Mesenchymal stem cell (in vitro differentiated cells and primary cell): ENCODE data around the gene ACVR2A.

ENCODE experiments used
- DNase-seq: peaks from one replicate; pipeline ENCODE4 v3.0.0-alpha.2; 2013
- H2AFZ ChIP-seq: one replicate; pipeline ENCODE4 v1.6.1; 2013; ENCODE audit warnings: low read depth, mild to moderate bottlenecking, control low read depth, inconsistent platforms, low read length, moderate library complexity
- H2AK5ac ChIP-seq: 2 replicates; pipeline ENCODE4 v1.6.1; 2013; ENCODE audit warnings: low read length, moderate library complexity, mild to moderate bottlenecking, inconsistent platforms; ENCODE audit not compliant: severe bottlenecking
- H2BK120ac ChIP-seq: one replicate; pipeline ENCODE4 v1.6.1; 2013; ENCODE audit warnings: low read depth, mild to moderate bottlenecking, inconsistent platforms, low read length, moderate library complexity
- H2BK12ac ChIP-seq, 2 experiments: one replicate each; pipeline ENCODE4 v1.6.1; 2013; ENCODE audit warnings: inconsistent platforms in 2 of 2, low read length in 2 of 2, mild to moderate bottlenecking in 2 of 2, moderate library complexity in 2 of 2, control low read depth in 1 of 2
- H2BK15ac ChIP-seq: one replicate; pipeline ENCODE4 v1.6.1; 2013; ENCODE audit warnings: mild to moderate bottlenecking, low read depth, inconsistent platforms; ENCODE audit not compliant: poor library complexity, severe bottlenecking
- H2BK5ac ChIP-seq: 2 replicates; pipeline ENCODE4 v1.6.1; 2013; ENCODE audit warnings: low read depth, mild to moderate bottlenecking, low read length, control low read depth, inconsistent platforms; ENCODE audit not compliant: poor library complexity, severe bottlenecking
- H3K14ac ChIP-seq, 2 experiments: one replicate each; pipeline ENCODE4 v1.6.1; 2013; ENCODE audit warnings: inconsistent platforms in 2 of 2, low read length in 2 of 2, control low read depth in 1 of 2, mild to moderate bottlenecking in 1 of 2, moderate library complexity in 1 of 2
- H3K18ac ChIP-seq, 2 experiments: one replicate each; pipeline ENCODE4 v1.6.1; 2013; ENCODE audit warnings: inconsistent platforms in 2 of 2, low read length in 2 of 2, control low read depth in 1 of 2, low read depth in 1 of 2, mild to moderate bottlenecking in 1 of 2
- H3K23ac ChIP-seq, 2 experiments: one replicate each; pipeline ENCODE4 v1.6.1; 2013; ENCODE audit warnings: inconsistent platforms in 2 of 2, low read length in 2 of 2, mild to moderate bottlenecking in 2 of 2, moderate library complexity in 2 of 2, control low read depth in 1 of 2
- H3K27ac ChIP-seq: 2 replicates; pipeline ENCODE4 v1.5.1; 2013; ENCODE audit warnings: mild to moderate bottlenecking, moderate library complexity, low read length, control low read depth, inconsistent platforms; ENCODE audit not compliant: poor library complexity, severe bottlenecking
- H3K27me3 ChIP-seq, 2 experiments: 2 replicates each; pipeline versions ENCODE4 v1.6.1 to v1.7.0; 2013; ENCODE audit warnings: low read length in 2 of 2, mild to moderate bottlenecking in 2 of 2, moderate library complexity in 2 of 2, control low read depth in 1 of 2, inconsistent platforms in 1 of 2; ENCODE audit not compliant: control insufficient read depth in 1 of 2, insufficient read depth in 1 of 2
- H3K36me3 ChIP-seq, 2 experiments: 2 replicates each; pipeline versions ENCODE4 v1.6.1 to v1.7.0; 2013; ENCODE audit warnings: low read length in 2 of 2, control low read depth in 1 of 2, inconsistent platforms in 1 of 2, low read depth in 1 of 2, mild to moderate bottlenecking in 1 of 2; ENCODE audit not compliant: insufficient read depth in 2 of 2, control insufficient read depth in 1 of 2
- H3K4ac ChIP-seq, 2 experiments: one replicate each; pipeline ENCODE4 v1.6.1; 2013; ENCODE audit warnings: inconsistent platforms in 2 of 2, low read length in 2 of 2, mild to moderate bottlenecking in 2 of 2, moderate library complexity in 2 of 2, control low read depth in 1 of 2, low read depth in 1 of 2
- H3K4me1 ChIP-seq: 2 replicates; pipeline ENCODE4 v1.6.1; 2013; ENCODE audit warnings: low read depth, low read length, control low read depth; ENCODE audit not compliant: control insufficient read depth, insufficient read depth
- H3K4me2 ChIP-seq: 2 replicates; pipeline ENCODE4 v1.6.1; 2013; ENCODE audit warnings: low read length, mild to moderate bottlenecking, inconsistent platforms; ENCODE audit not compliant: poor library complexity, severe bottlenecking
- H3K4me3 ChIP-seq, 2 experiments: 2 replicates each; pipeline versions ENCODE4 v1.5.1 to v1.7.0; 2013; ENCODE audit warnings: low read length in 2 of 2, mild to moderate bottlenecking in 2 of 2, control low read depth in 1 of 2, low read depth in 1 of 2; ENCODE audit not compliant: insufficient read depth in 1 of 2
- H3K79me1 ChIP-seq: replicated peaks from 2 replicates; pipeline ENCODE4 v1.6.1; 2013; ENCODE audit warnings: mild to moderate bottlenecking, control low read depth, low read length, inconsistent platforms; ENCODE audit not compliant: poor library complexity, severe bottlenecking
- H3K9ac ChIP-seq: 2 replicates; pipeline ENCODE4 v1.7.0; 2013; ENCODE audit warnings: mild to moderate bottlenecking, low read length, moderate library complexity
- H3K9me3 ChIP-seq: 2 replicates; pipeline ENCODE4 v1.7.0; 2013; ENCODE audit warnings: mild to moderate bottlenecking, low read length; ENCODE audit not compliant: control insufficient read depth
- H4K8ac ChIP-seq: one replicate; pipeline ENCODE4 v1.6.1; 2013; ENCODE audit warnings: inconsistent platforms, mild to moderate bottlenecking, low read length, moderate library complexity
- H4K91ac ChIP-seq: one replicate; pipeline ENCODE4 v1.6.1; 2013; ENCODE audit warnings: mild to moderate bottlenecking, low read length, inconsistent platforms
- WGBS: methylation state at CpG from one replicate; pipeline ENCODE4 v1.1.7; 2013; ENCODE audit warnings: mixed read lengths; 5-methylcytosine and 5-hydroxymethylcytosine counted together

Gene ACVR2A

GRCh38 chr2:147827088-147827375 is 17.8 kb upstream of the ACVR2A start:
- H3K27me3 ChIP-seq: no peaks in the 10 kb centered on the region
- H3K79me1 ChIP-seq: no peaks in the 10 kb centered on the region
- H3K4me1 ChIP-seq: no peaks in the 10 kb centered on the region
- 97% methylated on average over 16 of the region's 16 CpGs for WGBS
- H2BK15ac ChIP-seq: no peak overlapping the region
- no peak overlapping the region for H2AK5ac ChIP-seq
- no peak overlapping the region for H3K14ac ChIP-seq
- H4K8ac ChIP-seq: no peak overlapping the region
- no peak overlapping the region for H2AFZ ChIP-seq
- peaks cover 5% of the 10 kb centered on the region for H3K9me3 ChIP-seq
- H3K9ac ChIP-seq: no peak overlapping the region
- H3K4me2 ChIP-seq: no peak overlapping the region
- H3K23ac ChIP-seq: no peak overlapping the region
- H3K4ac ChIP-seq: no peak overlapping the region
- H3K18ac ChIP-seq: no peak overlapping the region
- DNase-seq: no peak
- no peak overlapping the region for H2BK120ac ChIP-seq
- no peak overlapping the region for H2BK12ac ChIP-seq
- H3K36me3 ChIP-seq: no peaks in the 10 kb centered on the region
- H3K4me3 ChIP-seq: no peak overlapping the region
- H2BK5ac ChIP-seq: no peak overlapping the region
- peak overlapping the region; percentile 61 for H4K91ac ChIP-seq
- H3K27ac ChIP-seq: no peak overlapping the region

DNA sequence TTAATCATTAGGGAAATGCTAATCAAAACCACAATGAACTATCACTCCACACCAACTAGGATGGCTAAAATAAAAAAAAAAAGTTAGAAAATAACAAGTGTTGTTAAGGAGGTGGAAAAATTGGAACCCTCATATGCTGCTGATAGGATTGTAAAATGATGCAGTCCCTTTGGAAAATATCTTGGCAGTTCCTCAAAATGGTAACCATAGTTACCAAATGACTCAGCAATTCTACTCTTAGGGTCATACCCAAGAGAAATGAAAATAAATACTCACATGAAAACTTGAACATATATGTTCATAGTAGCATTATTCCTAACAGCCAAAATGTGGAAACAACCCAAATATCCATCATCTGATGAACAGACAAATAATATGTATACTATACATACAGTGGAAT is 15.7 kb upstream of the ACVR2A start:
- no peak overlapping the region for H2AFZ ChIP-seq
- H3K4me2 ChIP-seq: no peak overlapping the region
- H2BK15ac ChIP-seq: no peak overlapping the region
- H3K9me3 ChIP-seq: peaks cover 5% of the 10 kb centered on the region
- H2BK120ac ChIP-seq: no peak overlapping the region
- H3K23ac ChIP-seq: no peak overlapping the region
- H3K9ac ChIP-seq: no peak overlapping the region
- H4K91ac ChIP-seq: no peak overlapping the region
- no peak overlapping the region for H3K27ac ChIP-seq
- no peaks in the 10 kb centered on the region for H3K27me3 ChIP-seq
- H2AK5ac ChIP-seq: no peak overlapping the region
- no peak overlapping the region for H3K4me3 ChIP-seq
- no peak overlapping the region for H3K4ac ChIP-seq
- H3K14ac ChIP-seq: no peak overlapping the region
- H3K4me1 ChIP-seq: no peaks in the 10 kb centered on the region
- no peaks in the 10 kb centered on the region for H3K36me3 ChIP-seq
- H3K79me1 ChIP-seq: no peaks in the 10 kb centered on the region
- DNase-seq: peak; percentile 77
- no peak overlapping the region for H2BK12ac ChIP-seq
- H2BK5ac ChIP-seq: no peak overlapping the region
- H4K8ac ChIP-seq: no peak overlapping the region
- H3K18ac ChIP-seq: no peak overlapping the region

DNA sequence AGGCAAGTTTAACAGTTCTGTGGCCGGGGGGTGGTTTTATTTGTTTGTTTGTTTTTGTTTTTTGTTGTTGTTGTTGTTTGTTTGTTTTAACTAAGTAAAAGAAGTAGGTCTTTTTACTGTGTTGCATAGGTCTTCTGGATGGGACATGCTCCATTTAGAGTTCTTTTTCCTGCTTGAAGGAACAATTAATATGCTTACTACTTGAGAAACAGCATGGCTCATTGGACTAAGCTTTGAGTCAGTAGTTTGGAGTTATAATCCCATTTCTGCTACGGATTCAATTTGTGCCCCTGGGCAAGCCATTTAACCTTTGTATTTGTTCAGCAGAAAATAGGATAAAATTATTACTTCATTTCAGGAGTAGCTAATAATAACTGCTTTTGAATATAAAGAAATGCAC is 8.7 kb upstream of the ACVR2A start:
- no peak overlapping the region for H4K8ac ChIP-seq
- H3K4me3 ChIP-seq: no peak overlapping the region
- WGBS: 91% methylated on average over 2 of the region's 2 CpGs
- H2AFZ ChIP-seq: no peak overlapping the region
- no peak overlapping the region for H2AK5ac ChIP-seq
- H3K23ac ChIP-seq: no peak overlapping the region
- H3K9ac ChIP-seq: no peak overlapping the region
- no peak overlapping the region for H3K27ac ChIP-seq
- no peaks in the 10 kb centered on the region for H3K79me1 ChIP-seq
- no peak overlapping the region for H3K14ac ChIP-seq
- H2BK120ac ChIP-seq: no peak overlapping the region
- no peaks in the 10 kb centered on the region for H3K27me3 ChIP-seq
- H3K4ac ChIP-seq: no peak overlapping the region
- peaks cover under 1% of the 10 kb centered on the region for H3K9me3 ChIP-seq
- H3K4me1 ChIP-seq: no peaks in the 10 kb centered on the region
- H2BK15ac ChIP-seq: no peak overlapping the region
- no peak for DNase-seq
- H3K18ac ChIP-seq: no peak overlapping the region
- H3K36me3 ChIP-seq: no peaks in the 10 kb centered on the region
- no peak overlapping the region for H2BK12ac ChIP-seq
- H2BK5ac ChIP-seq: no peak overlapping the region
- no peak overlapping the region for H3K4me2 ChIP-seq
- no peak overlapping the region for H4K91ac ChIP-seq

GRCh38 chr2:147843391-147843863 is 1.4 kb upstream of the ACVR2A start:
- Histone ChIP-seq H3K4me2 (peak overlapping the region; percentile 64), H3K79me1 (peaks cover 3% of the 10 kb centered on the region), H3K23ac (no peak overlapping the region), H3K27me3 (no peaks in the 10 kb centered on the region), H4K8ac (peak overlapping the region; percentile 2), H3K4me1 (no peaks in the 10 kb centered on the region), H3K36me3 (no peaks in the 10 kb centered on the region), H3K4me3 (peak overlapping the region; percentile 85 to 92), H2BK15ac (peak overlapping the region; percentile 100), H3K9me3 (no peaks in the 10 kb centered on the region), H2AFZ (peak overlapping the region; percentile 46), H2BK5ac (no peak overlapping the region), H3K4ac (peak overlapping the region in 1 of 2 experiments; percentile 88), H3K14ac (peak overlapping the region in 1 of 2 experiments; percentile 2), H3K9ac (peak overlapping the region; percentile 90), H3K18ac (peak overlapping the region; percentile 23 to 40), H3K27ac (peak overlapping the region; percentile 92), H2AK5ac (no peak overlapping the region), H4K91ac (no peak overlapping the region), H2BK12ac (no peak overlapping the region), H2BK120ac (no peak overlapping the region)
- DNase-seq: no peak
- 9% methylated on average over 16 of the region's 18 CpGs for WGBS
